WTC11 (cell line): ENCODE measurements around the gene DDX25. TPM values are rescaled to one million over a fixed set of nuclear protein-coding genes. Genes with fewer than 3 reads are reported as not detected.

ENCODE experiments used
- ATAC-seq: fragments of 200-7000 bp; cut with Tn5 transposase; 2 replicates; pipeline ENCODE4 v1.10.0; 2021; ENCODE audit warnings: mild to moderate bottlenecking, moderate library complexity
- CTCF ChIA-PET: fragments of 300-600 bp; sonication (Branson Sonifier 250); formaldehyde crosslinking; loops from one replicate; lab custom pipeline; 2021; ENCODE audit warnings: antibody characterized with exemption; lab: Charles Lee
- POLR2A ChIA-PET: fragments of 350-600 bp; sonication (Branson Sonifier 250); formaldehyde crosslinking; loops from one replicate; lab custom pipeline; 2021; ENCODE audit warnings: antibody characterized with exemption; lab: Charles Lee
- DNase-seq: peaks from one replicate; pipeline ENCODE4 v3.0.0; 2021; ENCODE audit warnings: low spot score
- H3K27ac Mint-ChIP-seq: 2 replicates; pipeline ENCODE4 v1.8.0; 2021; ENCODE audit warnings: mixed read lengths
- H3K27me3 Mint-ChIP-seq: 2 replicates; pipeline ENCODE4 v1.8.0; 2021; ENCODE audit warnings: low read depth, mild to moderate bottlenecking, moderate library complexity, mixed read lengths
- H3K36me3 Mint-ChIP-seq: 2 replicates; pipeline ENCODE4 v1.8.0; 2021; ENCODE audit warnings: mixed read lengths
- H3K4me1 Mint-ChIP-seq: 2 replicates; pipeline ENCODE4 v1.8.0; 2022; ENCODE audit warnings: mixed read lengths
- H3K4me3 Mint-ChIP-seq: 2 replicates; pipeline ENCODE4 v1.8.0; 2021; ENCODE audit warnings: mild to moderate bottlenecking, moderate library complexity, mixed read lengths
- H3K9me3 Mint-ChIP-seq: 2 replicates; pipeline ENCODE4 v1.8.0; 2021; ENCODE audit warnings: mixed read lengths
- AR ChIP-seq: fragments of 250-450 bp; sonication (Bioruptor Pico); IDR thresholded peaks from 2 replicates; pipeline ENCODE4 v1.9.0; 2021; ENCODE audit warnings: mild to moderate bottlenecking
- ATF6 ChIP-seq: sonication (generic); formaldehyde crosslinking; IDR thresholded peaks from 2 replicates; pipeline ENCODE4 v1.8.1; 2023; ENCODE audit warnings: mild to moderate bottlenecking, missing genetic modification reagents
- ETV6 ChIP-seq: sonication (generic); formaldehyde crosslinking; IDR thresholded peaks from 2 replicates; pipeline ENCODE4 v1.8.1; 2022; ENCODE audit warnings: mild to moderate bottlenecking, missing genetic modification reagents
- FOXJ3 ChIP-seq: sonication (generic); formaldehyde crosslinking; IDR thresholded peaks from 2 replicates; pipeline ENCODE4 v1.9.0; 2021; ENCODE audit warnings: missing genetic modification reagents, mild to moderate bottlenecking, borderline replicate concordance
- FOXK1 ChIP-seq: sonication (generic); formaldehyde crosslinking; IDR thresholded peaks from 2 replicates; pipeline ENCODE4 v1.8.0; 2022; ENCODE audit warnings: mild to moderate bottlenecking, moderate library complexity, missing genetic modification reagents
- JUN ChIP-seq: sonication (generic); formaldehyde crosslinking; IDR thresholded peaks from 2 replicates; pipeline ENCODE4 v1.8.0; 2023; ENCODE audit warnings: mild to moderate bottlenecking, missing genetic modification reagents
- NFE2L1 ChIP-seq: sonication (generic); formaldehyde crosslinking; IDR thresholded peaks from 2 replicates; pipeline ENCODE4 v1.8.1; 2023; ENCODE audit warnings: missing genetic modification reagents
- NR1H2 ChIP-seq: sonication (generic); formaldehyde crosslinking; IDR thresholded peaks from 2 replicates; pipeline ENCODE4 v1.9.0; 2021; ENCODE audit warnings: mild to moderate bottlenecking, moderate library complexity, missing genetic modification reagents
- NR2C2 ChIP-seq: sonication (generic); formaldehyde crosslinking; IDR thresholded peaks from 2 replicates; pipeline ENCODE4 v1.8.0; 2022; ENCODE audit warnings: mild to moderate bottlenecking, missing genetic modification reagents
- PRRX2 ChIP-seq: fragments of 250-450 bp; sonication (Bioruptor Pico); IDR thresholded peaks from 2 replicates; pipeline ENCODE4 v1.8.0; 2021; ENCODE audit warnings: mild to moderate bottlenecking
- RELA ChIP-seq: sonication (generic); formaldehyde crosslinking; IDR thresholded peaks from 2 replicates; pipeline ENCODE4 v1.8.1; 2022; ENCODE audit warnings: missing genetic modification reagents, mild to moderate bottlenecking, borderline replicate concordance
- RORB ChIP-seq: fragments of 250-450 bp; sonication (Bioruptor Pico); IDR thresholded peaks from 2 replicates; pipeline ENCODE4 v1.9.0; 2021; ENCODE audit warnings: mild to moderate bottlenecking
- SMAD4 ChIP-seq: sonication (generic); formaldehyde crosslinking; IDR thresholded peaks from 2 replicates; pipeline ENCODE4 v1.8.0; 2022; ENCODE audit warnings: mild to moderate bottlenecking, missing genetic modification reagents
- TCF7 ChIP-seq: sonication (generic); formaldehyde crosslinking; IDR thresholded peaks from 2 replicates; pipeline ENCODE4 v1.8.0; 2022; ENCODE audit warnings: mild to moderate bottlenecking, low read depth, missing genetic modification reagents, moderate library complexity
- TP53 ChIP-seq: sonication (generic); formaldehyde crosslinking; IDR thresholded peaks from 2 replicates; pipeline ENCODE4 v1.8.1; 2023; ENCODE audit warnings: mild to moderate bottlenecking, missing genetic modification reagents
- USF1 ChIP-seq: sonication (generic); formaldehyde crosslinking; IDR thresholded peaks from 2 replicates; pipeline ENCODE4 v1.8.0; 2022; ENCODE audit warnings: mild to moderate bottlenecking, missing genetic modification reagents
- ZBTB43 ChIP-seq: sonication (generic); formaldehyde crosslinking; IDR thresholded peaks from 2 replicates; pipeline ENCODE4 v1.8.1; 2023; ENCODE audit warnings: mild to moderate bottlenecking, missing genetic modification reagents
- ZNF121 ChIP-seq: sonication (generic); formaldehyde crosslinking; IDR thresholded peaks from 2 replicates; pipeline ENCODE4 v1.8.0; 2023; ENCODE audit warnings: missing genetic modification reagents
- ZNF416 ChIP-seq: fragments of 250-450 bp; sonication (Bioruptor Pico); IDR thresholded peaks from 2 replicates; pipeline ENCODE4 v1.9.0; 2021; ENCODE audit warnings: mild to moderate bottlenecking, inconsistent platforms
- ZNF532 ChIP-seq: fragments of 250-450 bp; sonication (Bioruptor Pico); IDR thresholded peaks from 2 replicates; pipeline ENCODE4 v1.9.0; 2021; ENCODE audit warnings: mild to moderate bottlenecking, borderline replicate concordance
- total RNA-seq: library from RNA; stranded (reverse); gene quantifications from 3 replicates; pipeline ENCODE4 v1.2.3, GENCODE V29; 2021
- TF ChIP-seq, protein P1 (sequence below): sonication (generic); formaldehyde crosslinking; IDR thresholded peaks from 2 replicates; pipeline ENCODE4 v1.8.1; 2022; ENCODE audit warnings: mild to moderate bottlenecking, missing genetic modification reagents, moderate library complexity, borderline replicate concordance

Gene DDX25
- total RNA-seq, 1 experiment from 2014 or later, result 17.5 TPM

DNA sequence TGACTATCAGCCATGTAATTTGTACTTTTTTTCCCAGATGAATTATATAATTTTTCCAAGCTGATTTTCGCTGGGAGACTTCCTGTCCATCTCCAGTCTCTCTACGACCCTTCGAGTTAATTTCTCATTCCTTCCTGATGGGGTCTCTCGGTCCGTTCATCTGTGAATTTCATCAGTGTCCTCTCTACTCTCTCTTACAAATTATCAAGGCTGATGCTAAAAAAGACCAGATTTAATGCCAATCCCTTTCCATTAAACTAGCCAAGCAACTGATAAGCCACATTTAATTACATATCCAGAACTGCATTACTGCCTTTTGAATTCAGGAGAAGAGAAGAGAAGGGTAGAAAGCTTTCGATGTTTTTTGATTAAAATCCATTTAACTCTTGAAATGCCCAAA lies 67.3 kb downstream of the DDX25 start (continued):
- TF ChIP-seq RORB (CRISPR knock-in tag), result no peak
- TF ChIP-seq ZNF121 (CRISPR knock-in tag), result no peak
- TF ChIP-seq NR1H2 (CRISPR knock-in tag), result no peak
- no peak for TF ChIP-seq NFE2L1 (CRISPR knock-in tag)
- no peak for TF ChIP-seq SMAD4 (CRISPR knock-in tag)
- TF ChIP-seq PRRX2 (CRISPR knock-in tag), result no peak
- no peak for TF ChIP-seq ETV6 (CRISPR knock-in tag)

DNA sequence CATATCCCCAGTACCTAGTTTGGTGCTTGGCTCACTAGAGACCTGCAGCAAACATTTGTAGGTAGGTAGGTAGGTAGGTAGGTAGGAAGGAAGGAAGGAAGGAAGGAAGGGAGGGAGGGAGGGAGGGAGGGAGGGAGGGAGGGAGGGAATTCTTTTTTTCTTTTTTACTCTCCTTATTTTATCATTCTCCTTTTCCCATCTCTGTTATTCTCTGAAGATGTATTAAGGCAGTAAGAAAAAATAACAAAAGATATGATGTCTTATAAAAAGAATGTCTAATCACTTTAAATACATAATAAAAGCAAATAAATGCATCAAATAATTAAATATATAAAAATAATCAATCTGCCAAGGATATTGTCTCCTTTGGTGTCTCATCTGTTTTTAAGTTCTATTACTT lies 70.0 kb downstream of the DDX25 start:
- H3K4me1 Mint-ChIP-seq, result peaks cover 12% of the 10 kb centered on the region
- TF ChIP-seq ZBTB43 (CRISPR knock-in tag) (no peak), FOXJ3 (CRISPR knock-in tag) (no peak), ATF6 (no peak), ZNF121 (CRISPR knock-in tag) (no peak), ZNF416 (no peak), AR (CRISPR knock-in tag) (no peak), NR2C2 (CRISPR knock-in tag) (no peak), ZNF532 (CRISPR knock-in tag) (no peak), JUN (CRISPR knock-in tag) (no peak), FOXK1 (CRISPR knock-in tag) (no peak), RELA (CRISPR knock-in tag) (no peak), TP53 (CRISPR knock-in tag) (no peak), TCF7 (CRISPR knock-in tag) (no peak), USF1 (no peak)
- TF ChIP-seq, protein P1, sequence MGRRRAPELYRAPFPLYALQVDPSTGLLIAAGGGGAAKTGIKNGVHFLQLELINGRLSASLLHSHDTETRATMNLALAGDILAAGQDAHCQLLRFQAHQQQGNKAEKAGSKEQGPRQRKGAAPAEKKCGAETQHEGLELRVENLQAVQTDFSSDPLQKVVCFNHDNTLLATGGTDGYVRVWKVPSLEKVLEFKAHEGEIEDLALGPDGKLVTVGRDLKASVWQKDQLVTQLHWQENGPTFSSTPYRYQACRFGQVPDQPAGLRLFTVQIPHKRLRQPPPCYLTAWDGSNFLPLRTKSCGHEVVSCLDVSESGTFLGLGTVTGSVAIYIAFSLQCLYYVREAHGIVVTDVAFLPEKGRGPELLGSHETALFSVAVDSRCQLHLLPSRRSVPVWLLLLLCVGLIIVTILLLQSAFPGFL (CRISPR knock-in tag), result no peak

More for the DNA sequence above, 70.0 kb downstream of the DDX25 start:
- no peaks in the 10 kb centered on the region for H3K27me3 Mint-ChIP-seq
- no peaks in the 10 kb centered on the region for H3K9me3 Mint-ChIP-seq
- ChIA-PET POLR2A (no interaction called here), CTCF (interaction anchor here (1.6 kb wide), 1 partner anchor 56 kb away, joined by 3 read pairs; no protein-coding TSS in a partner anchor)
- ATAC-seq, result no peak
- H3K4me3 Mint-ChIP-seq, result no peak overlapping the region
- no peak for DNase-seq
- no peak overlapping the region for H3K27ac Mint-ChIP-seq
- no peaks in the 10 kb centered on the region; the same call in 1 of the 2 replicates for H3K36me3 Mint-ChIP-seq
